ENCODE results near the gene MYG1.

Gene MYG1

GRCh38 chr12:53299454-53300180, at the start of gene MYG1:
Gene MYG1, plus strand, starts transcription at chr12:53299695. Its CDS starts 43 bp downstream, at chr12:53299738.
- peak; percentile 92 for DNase-seq

GRCh38 chr12:53251477-53252348, 47.8 kb upstream of the MYG1 start:
- DNase-seq = peak; percentile 94

DNA sequence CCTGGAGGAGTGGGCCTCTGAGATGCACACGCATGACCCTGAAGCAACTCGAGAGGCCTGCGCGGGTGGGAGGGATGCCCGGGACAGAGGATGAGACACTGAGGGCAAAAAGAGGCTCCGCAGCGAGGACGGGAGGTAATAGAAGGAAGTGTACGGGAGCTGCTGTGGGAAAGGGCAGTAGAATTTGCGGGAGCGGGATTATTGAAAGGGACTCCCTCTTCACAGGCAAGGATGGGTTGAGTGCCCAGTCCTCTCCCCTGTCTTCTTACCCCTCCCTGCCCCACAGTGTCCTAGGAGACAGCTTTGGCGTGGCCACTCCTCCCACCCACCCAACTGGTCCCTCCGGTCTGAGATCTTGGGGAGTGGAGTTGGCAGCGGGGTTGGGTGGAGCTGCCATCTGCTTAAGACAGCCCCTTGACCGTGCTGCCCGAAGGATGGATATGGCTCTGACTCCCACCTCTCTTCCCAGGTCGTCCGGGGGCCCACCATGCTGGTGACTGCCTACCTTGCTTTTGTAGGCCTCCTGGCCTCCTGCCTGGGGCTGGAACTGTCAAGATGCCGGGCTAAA, 47.1 kb upstream of the MYG1 start:
- no peak for DNase-seq

DNA sequence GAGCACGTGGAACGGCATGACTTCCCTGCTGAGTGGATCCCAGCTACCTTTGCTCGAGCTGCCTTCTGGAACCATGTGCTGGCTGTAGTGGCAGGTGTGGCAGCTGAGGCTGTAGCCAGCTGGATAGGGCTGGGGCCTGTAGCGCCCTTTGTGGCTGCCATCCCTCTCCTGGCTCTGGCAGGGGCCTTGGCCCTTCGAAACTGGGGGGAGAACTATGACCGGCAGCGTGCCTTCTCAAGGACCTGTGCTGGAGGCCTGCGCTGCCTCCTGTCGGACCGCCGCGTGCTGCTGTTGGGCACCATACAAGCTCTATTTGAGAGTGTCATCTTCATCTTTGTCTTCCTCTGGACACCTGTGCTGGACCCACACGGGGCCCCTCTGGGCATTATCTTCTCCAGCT, 46.2 kb upstream of the MYG1 start:
- DNase-seq = no peak

GRCh38 chr12:53254816-53255545, 44.5 kb upstream of the MYG1 start:
- DNase-seq = no peak

- DNase-seq = no peak
Observed at GRCh38 chr12:53255996-53256395, 43.5 kb upstream of the MYG1 start.

DNA sequence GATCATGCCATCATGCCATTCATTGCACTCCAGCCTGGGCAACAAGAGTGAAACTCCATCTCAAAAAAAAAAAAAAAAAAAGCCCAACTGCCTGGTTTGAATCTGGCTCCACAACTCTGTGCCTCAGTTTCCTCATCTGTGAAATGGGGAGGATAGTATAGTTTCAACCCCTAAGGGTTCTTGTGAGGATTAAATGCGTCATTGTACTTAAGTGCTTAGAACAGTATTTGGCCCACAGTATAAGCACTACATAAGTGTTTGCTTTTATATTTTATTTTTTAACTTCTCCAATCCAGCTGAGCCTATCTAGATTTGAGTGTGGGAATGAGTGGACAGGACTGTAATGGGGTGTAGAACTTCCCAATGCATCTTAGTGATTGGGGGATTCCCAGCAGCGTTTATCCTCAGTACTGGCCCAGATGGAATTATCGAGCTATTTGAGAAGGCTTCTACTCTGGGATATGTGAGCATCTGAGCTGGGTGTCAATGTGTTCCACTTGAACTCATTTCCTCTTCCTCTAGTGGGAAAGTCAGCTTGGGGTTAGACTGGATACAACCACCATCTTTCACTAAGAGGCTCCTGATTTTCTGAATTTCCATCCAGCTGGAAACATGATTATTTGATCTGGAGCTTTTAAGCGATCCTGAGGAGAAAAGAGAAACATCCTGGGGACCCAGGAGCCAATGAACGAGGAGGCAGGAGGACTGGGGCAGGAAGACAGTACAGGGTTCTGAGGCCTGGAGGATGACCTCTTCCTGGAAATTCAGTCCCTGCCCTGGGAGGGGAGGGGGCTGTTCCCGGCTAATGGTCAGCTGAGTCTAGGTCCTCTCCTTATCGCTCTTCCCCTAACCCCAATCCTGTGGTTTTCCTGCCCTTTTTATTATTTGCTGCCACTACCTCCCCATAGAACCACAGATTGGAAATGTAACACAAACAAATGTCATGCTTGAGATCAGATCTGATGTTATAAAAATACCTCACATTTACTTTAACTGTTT, 40.7 kb upstream of the MYG1 start:
- DNase-seq = no peak

DNA sequence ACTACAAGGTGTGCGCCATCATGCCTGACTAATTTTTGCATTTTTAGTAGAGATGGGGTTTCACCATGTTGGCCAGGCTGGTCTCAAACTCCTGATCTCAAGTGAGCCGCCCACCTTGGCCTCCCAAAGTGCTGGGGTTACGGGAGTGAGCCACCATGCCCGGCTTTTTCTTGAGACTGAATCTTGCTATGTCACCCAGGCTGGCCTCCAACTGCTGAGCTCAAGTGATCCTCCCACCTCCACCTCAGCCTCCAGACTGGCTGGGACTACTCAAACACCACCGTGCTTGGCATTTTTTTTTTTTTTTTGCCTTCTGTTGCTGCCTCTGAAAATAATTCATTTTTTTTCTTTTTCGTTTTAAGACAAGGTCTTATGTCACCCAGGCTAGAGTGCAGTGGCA, 39.6 kb upstream of the MYG1 start:
- DNase-seq = no peak

DNA sequence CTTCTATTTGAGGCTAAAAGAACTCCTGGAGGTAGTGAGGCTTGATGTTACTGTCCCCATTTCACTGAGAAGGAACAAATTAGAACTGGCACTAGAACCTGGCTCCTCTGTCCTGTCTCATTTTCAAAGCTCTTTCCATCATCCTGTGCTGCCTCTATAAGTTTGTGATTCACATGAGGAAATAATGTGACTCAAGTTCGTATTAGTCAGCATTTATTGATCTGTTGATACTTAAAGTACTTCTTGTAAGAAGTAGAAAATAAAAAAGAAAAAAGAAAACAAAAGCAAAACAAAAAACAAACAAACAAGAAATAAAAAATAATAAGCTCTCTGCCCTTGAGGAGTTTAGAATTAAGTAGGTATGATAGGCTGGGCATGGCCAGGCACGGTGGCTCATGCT, 33.7 kb upstream of the MYG1 start:
- no peak for DNase-seq

GRCh38 chr12:53267306-53267998, 32.0 kb upstream of the MYG1 start:
- DNase-seq = no peak

DNA sequence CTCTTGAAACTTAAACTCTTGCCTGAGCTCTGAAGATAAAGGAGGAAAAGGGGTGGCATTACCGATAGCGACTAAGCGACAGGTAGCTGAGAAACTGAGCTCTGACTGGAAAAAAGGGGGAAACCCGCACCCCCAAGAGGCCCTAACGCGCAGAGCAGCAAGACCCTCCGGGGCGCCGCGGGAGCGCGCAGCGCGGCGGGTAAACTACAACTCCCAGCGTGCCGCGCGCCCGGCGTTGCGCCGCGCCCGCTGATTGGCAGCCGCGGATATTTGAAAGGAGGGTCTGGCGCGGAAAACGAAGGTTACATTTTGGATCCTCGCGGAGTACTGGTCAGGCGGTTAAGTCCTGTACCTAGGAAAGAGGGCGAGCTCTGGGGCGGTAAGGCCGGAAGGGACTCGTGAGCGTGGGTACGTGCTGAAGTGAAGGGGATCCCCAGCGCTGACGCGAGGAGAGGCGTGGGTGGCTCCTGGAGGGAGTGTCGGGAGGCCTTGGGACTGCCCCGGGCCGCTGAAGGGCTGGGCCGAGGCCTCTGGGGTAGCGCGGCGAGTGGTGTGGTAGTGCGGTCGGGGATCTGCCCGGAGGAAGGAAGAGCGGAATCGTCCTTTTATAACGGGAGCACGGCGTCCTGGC, 31.4 kb upstream of the MYG1 start, which contains the start of gene ESPL1:
TSS of gene ESPL1 (plus strand) at position 301 of the 631 bp plus-strand sequence. CDS start 468 bp downstream, outside the sequence.
- DNase-seq = peak; percentile 88

- no peak for DNase-seq
Observed at GRCh38 chr12:53268630-53269562, 30.6 kb upstream of the MYG1 start.

- no peak for DNase-seq
Observed at GRCh38 chr12:53274445-53274844, 25.1 kb upstream of the MYG1 start.

GRCh38 chr12:53276511-53276910, 23.0 kb upstream of the MYG1 start:
- no peak for DNase-seq

GRCh38 chr12:53277981-53278380, 21.5 kb upstream of the MYG1 start:
- DNase-seq = no peak

DNA sequence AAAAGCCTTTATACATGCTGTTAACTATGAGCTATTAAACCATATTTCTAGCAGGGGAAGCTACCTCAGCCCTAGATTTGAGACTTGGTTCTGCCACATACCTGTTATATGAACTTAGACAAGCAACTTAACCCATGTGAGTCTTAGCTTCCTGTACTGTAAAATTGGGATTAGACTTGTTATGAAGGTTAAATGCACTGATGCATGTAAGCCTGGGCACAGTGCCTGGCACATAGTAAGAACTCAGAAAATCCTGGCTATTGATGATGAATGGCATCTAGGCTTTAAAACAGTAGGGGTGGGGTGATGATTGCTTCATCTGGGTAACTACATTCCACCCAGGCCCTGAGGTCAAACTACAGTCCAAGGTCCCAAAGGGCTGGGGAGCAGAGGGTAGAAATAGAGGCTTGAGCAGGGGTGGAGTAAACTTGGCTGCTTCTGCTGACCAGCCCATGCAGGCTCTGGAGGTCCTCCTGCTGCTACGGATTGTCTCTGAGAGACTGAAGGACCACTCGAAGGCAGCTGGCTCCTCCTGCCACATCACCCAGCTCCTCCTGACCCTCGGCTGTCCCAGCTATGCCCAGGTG, 20.1 kb upstream of the MYG1 start:
- no peak for DNase-seq

DNA sequence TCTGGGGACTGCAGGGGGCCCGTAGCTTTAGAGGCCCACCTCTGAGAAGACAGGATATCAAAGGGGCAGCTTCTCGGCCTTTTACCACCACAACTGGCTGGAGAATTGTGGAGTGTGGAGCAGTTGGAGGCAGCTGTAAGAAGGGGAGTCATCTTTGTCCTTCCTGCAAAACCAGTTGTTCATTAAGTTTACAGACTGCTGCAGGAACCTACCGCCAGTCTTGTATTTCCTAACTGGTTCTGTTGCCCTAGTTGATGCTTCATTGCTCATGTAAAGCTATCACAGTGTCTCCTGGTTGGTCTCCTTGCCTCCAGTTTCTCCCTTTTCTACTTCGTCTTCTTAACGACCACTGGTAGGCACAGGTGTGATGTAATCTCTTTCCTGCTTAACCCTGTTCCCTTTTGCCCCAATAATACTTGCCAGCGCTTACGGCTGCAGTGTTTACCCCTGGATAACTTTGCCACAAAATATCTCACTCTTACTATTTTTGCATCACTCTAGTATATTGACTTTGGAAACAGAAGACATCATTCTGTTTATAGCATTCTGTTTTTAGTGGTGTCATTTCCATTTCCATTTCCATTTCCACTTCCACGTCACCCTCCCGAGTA, 19.5 kb upstream of the MYG1 start:
- DNase-seq = no peak

GRCh38 chr12:53286448-53286847, 13.0 kb upstream of the MYG1 start:
- no peak for DNase-seq
